Fibroblast of peridontal ligament (primary cell): Measurements from ENCODE around the gene ASS1.

Source experiments
- DNase-seq: peaks from one replicate; pipeline ENCODE4 v3.0.0-alpha.2; 2010; ENCODE audit errors: extremely low read depth

Gene ASS1

DNA sequence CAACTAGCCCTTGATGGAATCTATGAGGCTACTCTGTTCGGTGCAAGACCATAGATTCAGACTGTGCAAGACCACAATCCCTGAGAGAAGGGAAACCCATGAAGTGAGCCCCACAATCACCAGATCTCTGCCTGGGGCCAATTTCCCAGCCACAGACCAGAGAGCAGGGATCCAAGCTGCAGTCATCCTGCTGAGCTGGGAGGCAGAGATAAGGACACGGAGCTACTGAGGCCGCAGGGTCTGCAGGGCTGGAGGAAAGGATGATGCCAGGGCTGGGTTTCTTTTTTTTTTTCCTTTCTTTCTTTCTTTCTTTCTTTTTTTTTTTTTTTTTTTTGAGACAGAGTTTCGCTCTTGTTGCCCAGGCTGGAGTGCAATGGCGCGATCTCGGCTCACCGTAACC lies 86.9 kb downstream of the ASS1 start:
- no peak for DNase-seq

DNA sequence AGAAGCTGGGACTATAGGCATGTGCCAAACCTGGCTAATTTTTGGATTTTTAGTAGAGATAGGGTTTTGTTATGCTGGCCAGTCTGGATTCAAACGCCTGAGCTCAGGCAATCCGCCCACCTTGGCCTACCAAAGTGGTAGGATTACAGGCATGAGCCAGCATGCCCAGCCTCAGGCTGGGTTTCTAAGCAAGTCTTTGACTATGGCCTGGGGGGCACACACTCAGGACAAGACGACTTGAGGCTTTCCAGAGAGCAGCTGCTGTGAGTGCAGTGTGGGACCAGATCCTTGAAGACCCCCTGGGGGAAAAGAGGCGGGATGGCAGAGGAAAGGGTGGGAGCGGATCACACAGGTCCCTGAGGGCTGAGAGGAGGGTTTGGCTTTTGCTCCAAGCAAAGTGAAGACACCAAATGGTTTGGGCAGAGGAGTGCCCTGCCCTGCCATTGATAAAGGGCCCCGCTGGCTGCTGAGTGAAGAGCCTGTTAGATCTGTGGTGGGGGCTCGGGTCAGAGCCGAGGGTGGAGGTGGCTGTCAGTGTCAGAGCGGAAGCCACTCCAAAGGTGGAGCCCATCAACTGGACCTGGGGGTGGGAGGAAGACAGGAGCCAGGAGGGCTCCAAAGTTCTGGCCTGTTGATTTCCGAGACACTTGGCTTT lies 87.8 kb downstream of the ASS1 start:
- no peak for DNase-seq

DNA sequence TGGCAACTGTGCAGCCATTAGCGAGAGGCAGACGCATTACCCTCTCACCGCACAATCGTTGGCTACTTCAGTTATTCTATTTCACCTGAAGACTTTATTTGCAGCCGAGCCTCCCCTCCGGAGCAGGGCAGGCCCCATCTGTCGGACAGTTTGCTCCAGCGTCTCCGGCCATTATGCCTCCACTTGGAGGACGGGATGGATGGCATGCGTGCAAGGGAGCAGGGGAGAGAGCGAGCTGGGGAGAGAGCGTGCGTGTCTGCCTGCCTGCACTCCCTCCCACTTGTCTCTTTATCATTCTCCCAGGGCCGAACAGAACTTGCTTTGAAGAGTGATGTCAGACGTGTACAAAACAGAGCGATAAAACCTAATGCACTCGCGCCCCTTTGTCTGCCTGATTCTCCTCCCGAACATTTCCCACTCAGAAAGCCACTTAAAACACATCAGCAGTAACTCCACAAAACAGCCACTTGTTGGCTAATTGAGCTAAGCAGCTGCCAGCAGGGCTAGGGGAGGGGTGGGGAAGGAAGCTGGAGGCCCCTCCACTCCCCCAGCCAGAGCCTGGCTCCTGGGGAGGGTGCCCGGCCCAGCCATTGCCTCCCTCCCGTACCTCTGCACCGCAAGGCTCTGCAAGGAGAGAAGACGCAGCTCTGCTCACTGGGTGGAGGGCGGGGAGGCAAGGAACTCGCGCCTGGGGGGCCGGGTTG lies 91.2 kb downstream of the ASS1 start:
- peak; percentile 34 for DNase-seq

DNA sequence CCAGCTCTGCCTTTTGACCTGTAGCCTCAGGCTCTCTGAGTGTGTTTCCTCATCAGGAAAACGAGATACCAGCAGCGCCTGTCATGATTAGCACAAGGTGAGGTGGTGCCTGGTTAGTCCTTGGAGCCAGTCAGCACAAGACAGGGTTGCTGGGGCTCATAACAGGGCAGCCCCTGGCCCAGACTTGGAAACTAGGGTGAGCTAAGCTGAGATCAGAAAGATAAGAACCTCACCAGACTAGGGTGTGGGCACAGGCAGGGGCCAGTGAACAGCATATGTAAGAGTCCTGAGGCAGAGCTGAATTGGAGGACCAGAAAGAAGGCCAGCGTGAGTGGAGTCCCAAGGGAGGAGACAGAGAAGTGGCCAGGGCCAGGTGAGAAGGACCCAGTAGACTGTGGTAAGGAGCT lies 91.9 kb downstream of the ASS1 start:
- no peak for DNase-seq

DNA sequence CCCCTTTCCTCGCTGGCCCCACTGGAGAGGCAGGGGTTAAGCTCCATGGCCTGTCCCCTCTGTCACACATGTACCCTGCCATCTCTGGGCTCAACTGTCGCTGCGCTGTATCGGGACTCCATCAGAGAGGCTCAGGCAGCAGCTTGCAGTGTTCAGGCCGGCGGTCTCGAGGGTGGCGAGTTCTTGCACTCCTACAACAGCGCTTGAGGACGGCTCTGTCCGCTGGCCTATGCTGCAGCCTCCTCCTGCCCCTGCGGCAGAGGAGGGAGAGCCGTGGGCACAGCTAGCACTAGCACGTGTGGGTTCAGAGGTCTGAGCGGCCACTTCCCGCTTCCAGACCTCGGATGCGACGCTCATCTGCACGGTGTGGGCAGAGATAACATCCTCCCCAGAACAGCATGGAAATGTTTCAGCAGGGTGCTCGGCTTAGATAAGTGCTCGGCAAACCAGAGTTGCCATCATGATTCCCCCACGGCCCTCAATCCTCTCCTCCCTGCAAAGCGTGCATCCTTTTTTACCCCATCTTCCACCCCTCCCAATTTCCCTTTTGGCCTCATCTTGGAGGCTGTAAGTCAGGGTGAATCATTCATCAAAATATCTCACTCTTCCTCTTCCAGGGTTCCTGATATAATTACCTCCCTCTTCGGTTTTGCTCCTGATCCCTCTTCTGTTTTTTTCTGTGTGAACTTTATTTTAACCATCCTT lies 92.7 kb downstream of the ASS1 start:
- DNase-seq = peak; percentile 7

DNA sequence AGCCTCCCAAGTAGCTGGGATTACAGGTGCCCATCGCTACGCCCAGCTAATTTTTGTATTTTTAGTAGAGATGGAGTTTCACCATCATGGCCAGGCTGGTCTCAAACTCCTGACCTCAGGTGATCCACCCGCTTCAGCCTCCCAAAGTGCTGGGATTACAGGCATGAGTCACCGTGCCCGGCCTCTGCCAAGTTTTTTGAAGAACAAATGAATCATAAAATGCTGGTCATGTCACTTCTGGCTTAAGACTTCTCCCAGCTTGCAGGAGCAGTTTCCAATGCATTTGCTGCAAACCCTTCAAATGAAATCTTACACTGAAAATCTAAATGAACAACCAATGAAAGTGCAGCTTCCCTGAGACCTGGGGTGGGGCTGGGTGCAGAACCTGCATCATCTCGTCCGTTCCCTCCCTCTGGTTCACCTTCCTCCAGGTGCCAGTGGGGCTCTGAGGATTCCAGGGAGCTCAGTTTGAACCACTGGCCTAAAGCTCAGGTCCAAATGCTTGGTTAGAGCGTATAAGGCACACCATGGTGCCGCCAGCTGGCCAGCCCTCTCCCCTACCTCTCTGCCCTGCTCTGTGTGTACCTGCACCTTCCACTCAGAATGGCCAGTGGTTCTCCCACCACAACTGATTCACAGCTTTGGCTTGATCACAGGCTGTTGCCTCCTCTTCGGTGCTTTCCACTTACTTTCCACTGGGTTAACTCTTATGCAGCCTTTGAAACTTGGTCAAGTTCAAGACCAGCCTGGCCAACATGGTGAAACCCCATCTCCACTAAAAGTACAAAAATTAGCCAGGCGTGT lies 94.9 kb downstream of the ASS1 start:
- peak; percentile 75 for DNase-seq

DNA sequence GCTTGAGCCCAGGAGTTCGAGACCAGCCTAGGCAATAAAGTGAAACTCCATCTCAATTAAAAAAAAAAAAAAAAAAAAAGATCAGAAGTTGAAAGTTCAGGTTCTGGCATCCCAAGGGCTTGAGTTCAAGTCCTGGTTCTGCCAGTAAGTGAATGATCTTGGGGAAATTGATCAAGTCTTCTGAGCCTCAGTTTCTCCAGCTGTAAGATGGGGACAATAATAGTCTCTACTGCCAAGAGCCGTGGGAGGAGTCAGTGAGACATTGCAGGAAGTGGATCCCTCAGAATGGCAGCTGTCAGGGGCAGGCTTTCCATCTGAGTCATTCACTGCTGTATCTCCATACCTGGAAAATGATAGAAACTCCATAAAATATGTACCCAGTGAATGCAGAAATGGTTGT lies 96.8 kb downstream of the ASS1 start:
- DNase-seq = no peak

DNA sequence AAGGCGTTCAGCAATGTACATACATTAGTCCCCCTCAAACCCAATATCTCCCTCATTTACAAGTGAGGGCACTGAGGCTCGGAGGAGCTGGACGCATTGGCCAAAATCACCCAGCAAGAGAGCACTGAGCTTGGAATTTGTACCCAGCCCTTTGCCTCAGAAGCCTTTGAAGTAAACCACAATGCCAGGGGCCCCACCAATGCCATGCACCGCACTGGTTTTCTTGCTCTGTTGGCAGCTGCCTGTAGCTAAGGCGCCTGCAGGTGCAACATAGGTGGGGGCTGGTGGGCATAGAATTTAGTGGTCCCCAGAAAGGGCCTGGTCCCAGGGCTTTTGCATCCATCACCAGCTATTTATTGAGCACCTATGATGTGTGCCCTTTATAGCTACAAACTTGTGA lies 97.3 kb downstream of the ASS1 start:
- no peak for DNase-seq

DNA sequence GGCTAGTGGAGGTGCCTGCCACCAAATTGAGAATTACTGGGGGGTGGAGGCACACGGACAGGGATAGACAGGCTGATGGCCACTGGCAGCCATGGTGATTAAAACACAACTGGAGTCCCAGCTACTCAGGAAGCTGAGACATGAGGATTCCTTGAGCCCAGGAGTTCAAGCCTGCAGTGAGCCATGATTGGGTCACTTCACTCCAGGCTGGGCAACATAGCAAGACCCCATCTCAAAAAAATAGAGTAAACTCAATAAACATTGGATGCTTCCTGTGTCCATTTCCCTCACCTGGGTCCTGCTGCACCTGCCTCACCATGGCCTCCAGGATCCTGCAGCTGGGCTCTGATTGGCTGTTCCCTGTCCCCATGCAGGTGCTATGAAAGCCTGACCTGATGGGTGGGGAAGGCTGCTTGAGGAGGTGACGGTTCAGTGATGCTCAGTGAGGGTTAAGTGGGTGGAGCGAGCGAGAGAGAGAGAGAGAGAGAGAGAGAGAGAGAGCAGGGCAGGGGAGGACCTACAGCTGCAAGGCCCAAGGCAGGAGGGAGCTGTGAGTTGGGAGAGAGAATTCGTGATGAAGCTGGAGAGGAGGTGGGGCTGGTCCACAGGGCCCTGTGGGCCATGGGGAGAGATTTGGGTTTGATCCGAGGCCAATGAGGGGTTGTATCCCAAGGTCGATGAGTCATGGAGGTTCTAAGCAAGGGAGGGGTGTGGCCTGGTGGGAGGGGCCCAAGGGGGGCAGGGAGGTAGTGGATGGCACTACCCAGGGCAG lies 97.9 kb downstream of the ASS1 start:
- peak; percentile 31 for DNase-seq

DNA sequence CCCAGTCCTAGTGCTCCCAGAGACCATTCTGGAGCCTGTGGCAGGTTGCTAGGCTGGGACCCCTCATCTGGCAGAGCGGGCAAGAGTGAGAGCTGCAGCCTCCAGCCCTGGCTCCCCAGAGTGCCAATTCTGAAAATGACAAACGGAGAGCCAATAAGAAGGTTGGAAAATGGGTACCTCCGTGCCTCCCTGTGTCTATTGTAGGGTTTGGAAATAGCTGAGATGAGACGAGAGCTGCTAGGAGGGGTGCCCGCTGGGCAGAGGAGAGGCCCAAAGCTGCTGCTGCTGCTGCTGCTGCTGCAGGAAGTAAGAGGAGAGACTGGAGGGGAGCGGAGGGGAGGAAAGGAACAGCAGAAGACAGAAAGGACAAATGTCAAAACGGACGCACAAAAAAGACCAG lies 98.6 kb downstream of the ASS1 start:
- no peak for DNase-seq

DNA sequence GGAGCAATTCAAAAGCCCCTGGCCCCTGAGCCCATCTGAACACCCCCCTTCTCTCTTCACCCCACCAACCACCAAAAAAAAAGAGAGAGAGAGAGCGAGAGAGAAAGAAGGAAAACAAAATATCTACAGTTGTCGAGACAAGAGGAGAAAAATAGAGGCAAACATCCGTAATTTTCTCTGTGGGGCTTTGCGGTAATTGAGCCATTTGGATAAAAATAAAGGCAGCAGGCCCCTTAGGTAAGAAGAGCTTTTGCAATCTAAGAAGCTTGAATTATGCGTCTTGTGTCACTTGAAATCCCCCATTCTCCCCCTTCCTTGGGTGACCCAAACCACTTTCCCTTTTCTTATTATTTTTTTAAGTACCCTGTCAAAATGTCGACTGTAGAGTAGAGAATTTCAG lies 99.1 kb downstream of the ASS1 start:
- DNase-seq = no peak

DNA sequence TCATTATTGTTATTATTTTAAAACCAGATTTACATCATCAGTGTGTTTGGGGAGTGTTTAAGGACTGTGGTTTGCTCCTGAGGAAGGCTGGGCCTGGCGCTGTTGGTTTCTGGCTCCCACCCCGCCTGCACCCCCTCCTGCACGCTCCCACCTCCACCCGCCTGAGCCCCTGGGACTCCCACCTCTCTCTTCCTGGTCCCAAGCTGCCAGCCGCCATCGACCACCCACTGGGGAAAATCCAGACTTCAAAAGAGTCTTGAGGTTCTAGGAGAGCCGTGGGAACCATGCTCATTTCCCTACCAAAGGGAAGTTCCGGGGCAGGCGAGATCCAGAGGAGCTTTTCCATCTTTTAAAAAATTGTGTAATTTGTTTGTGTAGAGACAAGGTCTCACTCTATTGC lies 99.6 kb downstream of the ASS1 start:
- no peak for DNase-seq

DNA sequence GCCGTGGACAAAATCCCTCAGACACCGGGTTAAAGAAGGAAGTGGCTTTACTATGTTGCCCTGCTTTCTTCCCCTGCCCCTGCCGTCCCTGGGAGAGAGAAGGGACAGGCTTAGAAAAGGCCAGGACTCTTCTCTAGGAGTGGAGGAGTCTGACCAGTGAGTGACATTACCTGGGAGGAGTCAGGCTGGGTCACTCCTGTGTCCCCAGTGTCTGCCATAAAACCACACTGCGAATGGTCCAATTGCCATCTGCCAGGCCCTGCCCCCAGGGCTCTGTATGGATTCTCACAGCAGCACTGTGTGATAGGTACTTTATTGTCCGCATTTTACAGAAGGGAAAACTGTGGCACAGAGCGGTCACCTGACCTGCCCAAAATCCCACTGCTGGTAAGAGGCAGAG lies 103.3 kb downstream of the ASS1 start:
- DNase-seq = no peak

DNA sequence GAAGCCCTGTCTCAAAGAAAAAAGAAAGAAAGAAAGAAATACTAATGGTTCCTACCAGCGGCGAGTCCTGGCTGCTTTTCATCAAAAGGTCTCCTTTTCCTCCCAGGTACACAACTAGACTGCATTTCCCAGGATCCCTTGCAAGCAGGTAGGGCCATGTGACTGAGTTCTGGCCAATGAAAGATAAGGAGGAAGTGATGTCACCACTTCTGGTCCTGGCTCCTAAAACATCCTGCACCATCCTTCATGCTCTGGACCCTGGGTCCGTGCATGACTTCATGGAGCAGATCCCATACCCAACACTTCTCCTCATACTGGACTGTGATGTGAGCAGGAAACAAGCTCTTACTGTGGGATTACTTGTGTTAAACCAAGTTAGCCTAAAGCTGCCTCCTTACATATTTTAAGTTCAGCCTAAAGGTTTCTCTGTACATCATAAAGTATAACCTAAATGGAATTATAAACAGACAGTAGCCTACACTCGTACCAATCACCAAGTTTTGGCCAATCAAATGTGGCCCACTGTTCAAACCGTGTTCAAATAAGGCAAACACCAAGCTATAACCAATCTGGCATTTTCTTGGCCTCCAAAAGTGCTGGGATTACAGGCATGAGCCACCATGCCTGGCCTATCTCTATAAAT lies 104.5 kb downstream of the ASS1 start:
- DNase-seq = no peak
